Neural crest cell (in vitro differentiated cells): ENCODE data around the gene GAB2. TPM values are rescaled to one million over a fixed set of nuclear protein-coding genes. Genes with fewer than 3 reads are reported as not detected.

Source experiments
- DNase-seq: peaks from one replicate; pipeline ENCODE4 v3.0.0; 2021; ENCODE audit warnings: low read depth, mixed read lengths, low spot score
- H3K27ac Mint-ChIP-seq: one replicate; pipeline ENCODE4 v1.8.0; 2021; ENCODE audit warnings: mild to moderate bottlenecking, mixed read lengths; ENCODE audit not compliant: unreplicated experiment
- H3K27me3 Mint-ChIP-seq: 2 replicates; pipeline ENCODE4 v1.8.0; 2021; ENCODE audit warnings: low read depth, mild to moderate bottlenecking, mixed read lengths
- H3K36me3 Mint-ChIP-seq: 2 replicates; pipeline ENCODE4 v1.8.0; 2021; ENCODE audit warnings: low read depth, mild to moderate bottlenecking, mixed read lengths
- H3K4me1 Mint-ChIP-seq: 2 replicates; pipeline ENCODE4 v1.8.0; 2021; ENCODE audit warnings: mixed read lengths
- H3K4me3 Mint-ChIP-seq: one replicate; pipeline ENCODE4 v1.8.0; 2021; ENCODE audit warnings: mild to moderate bottlenecking, mixed read lengths
- H3K9me3 Mint-ChIP-seq: 2 replicates; pipeline ENCODE4 v1.8.0; 2021; ENCODE audit warnings: mixed read lengths
- total RNA-seq: library from RNA; stranded (reverse); gene quantifications from 2 replicates; pipeline ENCODE4 v1.2.1, GENCODE V29; 2021
- TF ChIP-seq, protein P1 (sequence below): fragments of 200-600 bp; sonication (generic); conservative IDR thresholded peaks from 2 replicates; pipeline ENCODE4 v1.5.0; 2021; ENCODE audit warnings: antibody characterized with exemption, mild to moderate bottlenecking

The GAB2 gene
- total RNA-seq, 1 donor from 2014 or later = 27.9 TPM

DNA sequence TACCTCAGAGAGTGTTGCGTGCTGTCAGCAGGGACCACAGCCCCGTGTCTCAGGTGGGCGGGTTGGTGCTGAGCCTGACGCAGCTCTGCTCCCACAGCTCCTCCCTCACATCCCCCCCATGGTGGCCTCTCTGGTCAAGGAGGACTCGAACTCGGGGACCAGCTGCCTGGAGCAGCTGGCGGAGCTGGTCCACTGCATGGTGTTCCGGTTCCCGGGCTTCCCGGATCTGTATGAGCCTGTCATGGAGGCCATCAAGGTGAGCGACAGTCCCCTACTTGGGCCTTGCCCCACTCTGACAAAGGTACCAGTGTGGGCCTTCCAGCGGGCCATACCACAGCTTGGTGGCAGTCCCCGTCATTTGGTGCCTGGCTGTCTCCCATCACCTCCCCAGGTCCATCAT is 217.1 kb downstream of the GAB2 start:
- TF ChIP-seq, protein P1, sequence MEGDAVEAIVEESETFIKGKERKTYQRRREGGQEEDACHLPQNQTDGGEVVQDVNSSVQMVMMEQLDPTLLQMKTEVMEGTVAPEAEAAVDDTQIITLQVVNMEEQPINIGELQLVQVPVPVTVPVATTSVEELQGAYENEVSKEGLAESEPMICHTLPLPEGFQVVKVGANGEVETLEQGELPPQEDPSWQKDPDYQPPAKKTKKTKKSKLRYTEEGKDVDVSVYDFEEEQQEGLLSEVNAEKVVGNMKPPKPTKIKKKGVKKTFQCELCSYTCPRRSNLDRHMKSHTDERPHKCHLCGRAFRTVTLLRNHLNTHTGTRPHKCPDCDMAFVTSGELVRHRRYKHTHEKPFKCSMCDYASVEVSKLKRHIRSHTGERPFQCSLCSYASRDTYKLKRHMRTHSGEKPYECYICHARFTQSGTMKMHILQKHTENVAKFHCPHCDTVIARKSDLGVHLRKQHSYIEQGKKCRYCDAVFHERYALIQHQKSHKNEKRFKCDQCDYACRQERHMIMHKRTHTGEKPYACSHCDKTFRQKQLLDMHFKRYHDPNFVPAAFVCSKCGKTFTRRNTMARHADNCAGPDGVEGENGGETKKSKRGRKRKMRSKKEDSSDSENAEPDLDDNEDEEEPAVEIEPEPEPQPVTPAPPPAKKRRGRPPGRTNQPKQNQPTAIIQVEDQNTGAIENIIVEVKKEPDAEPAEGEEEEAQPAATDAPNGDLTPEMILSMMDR = no peak

DNA sequence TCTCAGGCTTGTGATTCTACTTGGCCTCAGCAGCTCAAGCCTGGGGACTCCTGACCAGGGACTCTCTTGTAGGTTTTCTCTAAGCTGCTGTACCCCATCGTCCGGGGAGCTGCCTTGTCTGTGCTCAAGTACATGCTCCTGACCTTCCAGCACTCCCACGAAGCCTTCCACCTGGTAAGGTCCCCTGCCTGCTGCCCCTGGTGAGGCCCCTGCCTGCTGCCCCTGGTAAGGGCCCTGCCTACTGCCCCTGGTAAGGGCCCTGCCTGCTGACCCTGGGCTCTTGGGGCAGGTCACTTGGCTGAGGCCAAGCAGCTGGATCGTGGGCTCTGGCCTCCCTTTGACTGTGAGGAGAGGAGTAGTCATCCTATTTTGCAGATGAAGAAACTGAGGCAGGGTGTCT is 217.6 kb downstream of the GAB2 start:
- H3K36me3 Mint-ChIP-seq = peaks cover 6% of the 10 kb centered on the region
- no peak overlapping the region for H3K27ac Mint-ChIP-seq
- TF ChIP-seq, protein P1 = no peak
- no peak for DNase-seq
- peaks cover 13% of the 10 kb centered on the region for H3K4me1 Mint-ChIP-seq
- H3K27me3 Mint-ChIP-seq = no peaks in the 10 kb centered on the region
- no peaks in the 10 kb centered on the region for H3K9me3 Mint-ChIP-seq
- H3K4me3 Mint-ChIP-seq = no peak overlapping the region

More for the DNA sequence above, 217.1 kb downstream of the GAB2 start:
- Mint-ChIP-seq H3K27ac (no peak overlapping the region), H3K36me3 (peaks cover 6% of the 10 kb centered on the region), H3K27me3 (no peaks in the 10 kb centered on the region), H3K4me1 (peaks cover 13% of the 10 kb centered on the region), H3K9me3 (no peaks in the 10 kb centered on the region), H3K4me3 (no peak overlapping the region)
- no peak for DNase-seq

DNA sequence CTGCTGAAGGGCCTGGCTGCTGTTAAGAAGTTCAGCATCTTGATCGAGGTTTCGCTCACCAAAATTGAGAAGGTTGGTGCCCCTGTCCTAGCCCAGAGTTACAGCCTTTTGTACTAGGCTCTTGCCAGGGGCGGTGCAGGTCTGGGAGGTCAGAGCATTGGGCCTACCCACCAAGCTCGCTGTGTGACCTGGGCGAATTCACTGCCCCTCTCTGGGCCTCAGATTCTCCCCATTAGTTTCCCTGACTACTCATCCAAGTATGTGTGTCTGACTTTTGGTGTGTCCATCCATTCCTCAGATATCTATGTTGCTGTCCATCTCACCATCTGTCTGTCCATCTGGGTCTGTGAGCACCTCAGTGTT is 218.0 kb downstream of the GAB2 start:
- Mint-ChIP-seq H3K27ac (no peak overlapping the region), H3K9me3 (no peaks in the 10 kb centered on the region), H3K4me1 (peaks cover 16% of the 10 kb centered on the region), H3K27me3 (no peaks in the 10 kb centered on the region), H3K36me3 (peaks cover 6% of the 10 kb centered on the region), H3K4me3 (no peak overlapping the region)
- TF ChIP-seq, protein P1 = no peak
- DNase-seq = no peak

DNA sequence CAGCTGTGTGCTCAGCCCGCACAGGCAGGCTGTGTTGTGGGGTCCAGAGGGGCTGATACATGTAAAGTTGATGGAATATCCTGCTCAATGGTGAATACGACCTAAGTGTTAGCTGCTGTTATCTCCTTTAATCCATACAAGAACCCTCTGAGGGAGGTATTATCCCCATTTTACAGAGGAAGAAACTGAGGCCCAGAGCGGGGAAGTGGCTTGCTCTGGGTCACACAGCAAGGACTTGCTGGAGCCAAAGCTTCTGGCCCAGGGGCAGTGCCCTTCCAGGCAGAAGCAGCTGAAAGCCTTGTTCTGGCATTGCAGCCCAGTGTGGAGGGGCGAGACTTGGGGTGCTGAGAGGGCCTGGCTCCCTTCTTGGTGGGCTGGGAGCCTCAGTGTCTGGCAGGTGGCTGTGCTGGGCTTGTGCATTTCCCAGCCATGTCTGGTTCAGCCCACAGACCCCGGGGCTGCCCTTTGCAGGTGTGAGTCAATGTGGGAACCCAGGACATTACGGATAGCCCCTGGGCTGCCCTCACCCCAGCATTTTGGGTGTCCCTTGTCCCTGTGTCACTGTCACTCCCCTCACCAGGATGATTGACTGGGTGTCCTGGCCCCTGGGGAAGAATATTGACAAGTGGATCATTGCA is 218.5 kb downstream of the GAB2 start:
- Mint-ChIP-seq H3K27me3 (no peaks in the 10 kb centered on the region), H3K36me3 (peaks cover 6% of the 10 kb centered on the region), H3K9me3 (no peaks in the 10 kb centered on the region), H3K27ac (no peak overlapping the region), H3K4me3 (no peak overlapping the region), H3K4me1 (peaks cover 21% of the 10 kb centered on the region)
- TF ChIP-seq, protein P1 = no peak
- DNase-seq = no peak

DNA sequence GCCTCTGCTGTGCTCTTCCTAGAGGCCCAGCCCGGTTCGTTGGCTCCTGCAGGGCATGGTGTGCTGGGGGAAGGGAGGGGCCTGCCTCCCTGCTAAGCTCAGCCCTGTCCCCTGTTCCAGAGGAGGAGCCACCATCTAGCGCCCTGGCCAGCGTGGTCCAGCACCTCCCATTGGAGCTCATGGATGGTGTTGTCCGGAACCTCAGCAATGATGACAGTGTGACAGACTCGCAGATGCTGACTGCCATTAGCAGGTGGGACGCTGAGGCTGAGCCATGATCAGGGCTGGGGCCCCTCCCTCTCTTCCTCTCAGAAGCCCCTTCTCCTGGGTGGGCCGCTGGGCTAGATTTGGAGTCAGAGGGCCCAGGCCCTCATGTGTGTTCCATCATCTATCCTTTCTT is 219.8 kb downstream of the GAB2 start:
- Mint-ChIP-seq H3K27ac (no peak overlapping the region), H3K36me3 (peaks cover 3% of the 10 kb centered on the region), H3K27me3 (no peaks in the 10 kb centered on the region), H3K4me3 (no peak overlapping the region), H3K4me1 (peaks cover 26% of the 10 kb centered on the region), H3K9me3 (no peaks in the 10 kb centered on the region)
- DNase-seq = no peak
- TF ChIP-seq, protein P1 = no peak
